ENCODE results near the gene DCAF10. TPM values are rescaled to one million over a fixed set of nuclear protein-coding genes. Genes with fewer than 3 reads are reported as not detected.
"Not testable (repeated sequence)": the region's sequence is repeated elsewhere in the genome, so short reads cannot be mapped to it uniquely, and the experiment has no call there.

The DCAF10 gene
- polyA plus RNA-seq, 3 donors = 12.4 to 17.2 (median 14.7) TPM

DNA sequence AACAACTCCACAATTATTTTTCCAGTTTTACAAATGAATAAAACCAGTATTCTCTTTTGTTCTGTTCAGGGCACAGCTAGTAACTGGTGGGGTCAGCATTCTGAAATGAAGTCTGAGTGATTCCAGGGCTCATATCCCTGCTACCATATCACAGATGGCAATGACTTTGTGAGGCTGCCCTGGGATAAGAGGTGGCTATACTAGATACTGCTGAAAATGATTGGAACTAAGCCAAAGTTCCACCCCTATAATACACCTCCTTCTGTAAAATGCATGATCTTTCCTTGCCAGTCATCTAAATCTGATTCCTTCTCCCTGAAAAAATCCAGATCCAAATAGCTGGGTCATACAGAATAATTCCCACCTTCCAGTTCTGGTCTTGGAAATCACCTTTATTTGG is 88.9 kb downstream of the DCAF10 start:
- no peak overlapping the region for H3K4me3 Mint-ChIP-seq
- peaks cover 17% of the 10 kb centered on the region for H4K20me1 ChIP-seq (ENCODE audit: insufficient read depth, low read length)
- peaks cover 0 to 2% (median 0%) of the 10 kb centered on the region in 7 donors for H3K9me3 Mint-ChIP-seq
- no peak overlapping the region for H3K27ac ChIP-seq (ENCODE audit: low read depth in 1 of 2, low read length in 2 of 2)
- H3K27me3 Mint-ChIP-seq (ENCODE audit: low read depth in 3 of 3) = peaks cover 0 to 2% (median 0%) of the 10 kb centered on the region in 3 donors
- H3K79me2 ChIP-seq (ENCODE audit: insufficient read depth, low read length) = peaks cover 14% of the 10 kb centered on the region
- H3K4me1 ChIP-seq (ENCODE audit: control insufficient read depth in 1 of 2, insufficient read depth in 2 of 2, low read length in 2 of 2) = peaks cover 8 to 9% of the 10 kb centered on the region in 2 donors
- H3K36me3 ChIP-seq (replicated peaks in 1 of 2; ENCODE audit: control insufficient read depth in 1 of 2, insufficient read depth in 2 of 2, low read length in 2 of 2) = peaks cover 17 to 49% of the 10 kb centered on the region in 2 donors
- no peak for DNase-seq
- intact Hi-C loops (cut with micrococcal nuclease) = no loop called here
- H3K4me1 Mint-ChIP-seq = peaks cover 14% of the 10 kb centered on the region
- no peak overlapping the region for H3K4me3 ChIP-seq (replicated peaks in 1 of 3; ENCODE audit: low read depth in 2 of 3, low read length in 3 of 3)
- no peaks in the 10 kb centered on the region for H3K27me3 ChIP-seq (ENCODE audit: control insufficient read depth in 2 of 2, insufficient read depth in 2 of 2, low read length in 2 of 2)
- H2AFZ ChIP-seq (ENCODE audit: insufficient read depth, low read depth, low read length, poor library complexity, severe bottlenecking) = no peak overlapping the region
- H3K9ac ChIP-seq (ENCODE audit: insufficient read depth, low read length, poor library complexity, severe bottlenecking) = no peak overlapping the region
- no peaks in the 10 kb centered on the region for H3K9me3 ChIP-seq (replicated peaks in 1 of 2; ENCODE audit: control insufficient read depth in 1 of 2, insufficient read depth in 1 of 2, low read length in 2 of 2)
- H3K27ac Mint-ChIP-seq = no peak overlapping the region
- H3K4me2 ChIP-seq (replicated peaks; ENCODE audit: extremely low read depth, low read length, poor library complexity, severe bottlenecking) = no peak overlapping the region
- peaks cover 38 to 44% of the 10 kb centered on the region in 2 donors for H3K36me3 Mint-ChIP-seq
- TF ChIP-seq, protein P1, sequence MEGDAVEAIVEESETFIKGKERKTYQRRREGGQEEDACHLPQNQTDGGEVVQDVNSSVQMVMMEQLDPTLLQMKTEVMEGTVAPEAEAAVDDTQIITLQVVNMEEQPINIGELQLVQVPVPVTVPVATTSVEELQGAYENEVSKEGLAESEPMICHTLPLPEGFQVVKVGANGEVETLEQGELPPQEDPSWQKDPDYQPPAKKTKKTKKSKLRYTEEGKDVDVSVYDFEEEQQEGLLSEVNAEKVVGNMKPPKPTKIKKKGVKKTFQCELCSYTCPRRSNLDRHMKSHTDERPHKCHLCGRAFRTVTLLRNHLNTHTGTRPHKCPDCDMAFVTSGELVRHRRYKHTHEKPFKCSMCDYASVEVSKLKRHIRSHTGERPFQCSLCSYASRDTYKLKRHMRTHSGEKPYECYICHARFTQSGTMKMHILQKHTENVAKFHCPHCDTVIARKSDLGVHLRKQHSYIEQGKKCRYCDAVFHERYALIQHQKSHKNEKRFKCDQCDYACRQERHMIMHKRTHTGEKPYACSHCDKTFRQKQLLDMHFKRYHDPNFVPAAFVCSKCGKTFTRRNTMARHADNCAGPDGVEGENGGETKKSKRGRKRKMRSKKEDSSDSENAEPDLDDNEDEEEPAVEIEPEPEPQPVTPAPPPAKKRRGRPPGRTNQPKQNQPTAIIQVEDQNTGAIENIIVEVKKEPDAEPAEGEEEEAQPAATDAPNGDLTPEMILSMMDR (IDR thresholded peaks at IDR 0.05) = no peak

DNA sequence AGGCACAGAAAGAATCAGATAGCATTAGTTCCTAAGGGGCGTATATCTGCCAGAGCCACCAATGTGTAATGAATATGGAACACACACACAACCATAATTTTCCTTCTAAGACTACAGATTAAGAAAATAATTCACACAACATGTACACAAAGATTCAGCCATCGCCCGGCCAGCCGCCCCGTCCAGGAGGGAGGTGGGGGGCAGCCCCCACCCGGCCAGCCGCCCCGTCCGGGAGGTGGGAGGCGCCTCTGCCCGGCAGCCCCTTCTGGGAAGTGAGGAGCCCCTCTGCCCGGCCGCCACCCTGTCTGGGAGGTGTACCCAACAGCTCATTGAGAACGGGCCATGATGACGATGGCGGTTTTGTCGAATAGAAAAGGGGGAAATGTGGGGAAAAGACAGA is 90.4 kb downstream of the DCAF10 start:
- intact Hi-C loops (cut with micrococcal nuclease) = not testable (repeated sequence)

More for the DNA sequence above, 90.4 kb downstream of the DCAF10 start:
- not testable (repeated sequence) for H3K9ac ChIP-seq (ENCODE audit: insufficient read depth, low read length, poor library complexity, severe bottlenecking); H3K27me3 Mint-ChIP-seq (ENCODE audit: low read depth in 3 of 3); H3K4me1 ChIP-seq (ENCODE audit: control insufficient read depth in 1 of 2, insufficient read depth in 2 of 2, low read length in 2 of 2); H3K27ac Mint-ChIP-seq; H3K4me3 Mint-ChIP-seq; H3K4me3 ChIP-seq (replicated peaks in 1 of 3; ENCODE audit: low read depth in 2 of 3, low read length in 3 of 3); H3K9me3 Mint-ChIP-seq; H3K27me3 ChIP-seq (ENCODE audit: control insufficient read depth in 2 of 2, insufficient read depth in 2 of 2, low read length in 2 of 2); H3K9me3 ChIP-seq (replicated peaks in 1 of 2; ENCODE audit: control insufficient read depth in 1 of 2, insufficient read depth in 1 of 2, low read length in 2 of 2); H3K4me2 ChIP-seq (replicated peaks; ENCODE audit: extremely low read depth, low read length, poor library complexity, severe bottlenecking); H3K27ac ChIP-seq (ENCODE audit: low read depth in 1 of 2, low read length in 2 of 2); H2AFZ ChIP-seq (ENCODE audit: insufficient read depth, low read depth, low read length, poor library complexity, severe bottlenecking); DNase-seq
- Histone ChIP-seq H3K36me3 (replicated peaks in 1 of 2; ENCODE audit: control insufficient read depth in 1 of 2, insufficient read depth in 2 of 2, low read length in 2 of 2) (peaks cover 28 to 57% of the 10 kb centered on the region in 2 donors), H3K79me2 (ENCODE audit: insufficient read depth, low read length) (peaks cover 14% of the 10 kb centered on the region), H4K20me1 (ENCODE audit: insufficient read depth, low read length) (peaks cover 17% of the 10 kb centered on the region)
- Mint-ChIP-seq H3K4me1 (peaks cover 14% of the 10 kb centered on the region), H3K36me3 (peaks cover 45 to 50% of the 10 kb centered on the region in 2 donors)
- WGBS (ENCODE audit: insufficient coverage) = 100% methylated on average over 1 of the region's 17 CpGs
